Fibroblast of lung (primary cell): Measurements from ENCODE around the gene PPIE.

Source experiments
- EZH2 ChIP-seq: IDR thresholded peaks from 2 replicates; pipeline ENCODE4 v1.5.1; 2012; ENCODE audit warnings: low read length, control low read depth, mild to moderate bottlenecking; ENCODE audit errors: missing control alignments
- TF ChIP-seq, protein P1 (sequence below), 2 donors: IDR thresholded peaks in 1 of 2; conservative IDR thresholded peaks in 1 of 2; 1 replicate in 1 of 2; 2 replicates in 1 of 2; pipeline ENCODE4 v1.5.1; 2011 to 2012; ENCODE audit warnings: low read length in 2 of 2, control low read depth in 1 of 2, inconsistent platforms in 1 of 2, low read depth in 1 of 2, mild to moderate bottlenecking in 1 of 2

DNA sequence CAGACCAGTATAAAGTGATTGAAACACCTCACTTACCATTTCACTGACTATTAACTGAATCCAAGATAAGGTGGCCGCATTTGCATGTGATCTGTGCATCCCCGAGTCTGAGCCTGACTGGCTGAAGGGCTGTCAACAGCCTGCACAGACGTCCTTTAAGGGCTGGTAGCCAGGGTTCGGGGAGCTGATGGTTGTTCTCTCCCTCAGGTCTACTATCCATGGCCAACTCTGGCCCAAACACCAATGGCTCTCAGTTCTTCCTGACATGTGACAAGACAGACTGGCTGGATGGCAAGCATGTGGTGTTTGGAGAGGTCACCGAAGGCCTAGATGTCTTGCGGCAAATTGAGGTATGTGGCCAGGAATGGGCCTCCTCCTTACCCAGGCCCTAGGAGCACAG is 14.0 kb downstream of the PPIE start:
- TF ChIP-seq, protein P1, sequence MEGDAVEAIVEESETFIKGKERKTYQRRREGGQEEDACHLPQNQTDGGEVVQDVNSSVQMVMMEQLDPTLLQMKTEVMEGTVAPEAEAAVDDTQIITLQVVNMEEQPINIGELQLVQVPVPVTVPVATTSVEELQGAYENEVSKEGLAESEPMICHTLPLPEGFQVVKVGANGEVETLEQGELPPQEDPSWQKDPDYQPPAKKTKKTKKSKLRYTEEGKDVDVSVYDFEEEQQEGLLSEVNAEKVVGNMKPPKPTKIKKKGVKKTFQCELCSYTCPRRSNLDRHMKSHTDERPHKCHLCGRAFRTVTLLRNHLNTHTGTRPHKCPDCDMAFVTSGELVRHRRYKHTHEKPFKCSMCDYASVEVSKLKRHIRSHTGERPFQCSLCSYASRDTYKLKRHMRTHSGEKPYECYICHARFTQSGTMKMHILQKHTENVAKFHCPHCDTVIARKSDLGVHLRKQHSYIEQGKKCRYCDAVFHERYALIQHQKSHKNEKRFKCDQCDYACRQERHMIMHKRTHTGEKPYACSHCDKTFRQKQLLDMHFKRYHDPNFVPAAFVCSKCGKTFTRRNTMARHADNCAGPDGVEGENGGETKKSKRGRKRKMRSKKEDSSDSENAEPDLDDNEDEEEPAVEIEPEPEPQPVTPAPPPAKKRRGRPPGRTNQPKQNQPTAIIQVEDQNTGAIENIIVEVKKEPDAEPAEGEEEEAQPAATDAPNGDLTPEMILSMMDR (conservative IDR thresholded peaks at IDR 0.05 in 1 of 2, IDR thresholded peaks at IDR 0.05 in 1 of 2; ENCODE audit: low read depth in 1 of 2, low read length in 2 of 2), result no peak
- no peak for TF ChIP-seq EZH2
